Pulmonary artery endothelial cell (primary cell): ENCODE results near the gene IGFL3. TPM values are rescaled to one million over a fixed set of nuclear protein-coding genes. Genes with fewer than 3 reads are reported as not detected.
A peak's percentile ranks its signal among the peaks of the same experiment; 100 is the strongest.

Source experiments
- DNase-seq: peaks from one replicate; pipeline ENCODE4 v3.0.0-alpha.2; 2011; ENCODE audit warnings: low read depth, low spot score
- total RNA-seq: library from RNA; depleted of rRNA; stranded (reverse); fragments of >200 nt; gene quantifications from 2 replicates; pipeline ENCODE4 v1.2.3, GENCODE V29; 2014

The IGFL3 gene
- total RNA-seq, 1 donor from 2014 or later = not detected

DNA sequence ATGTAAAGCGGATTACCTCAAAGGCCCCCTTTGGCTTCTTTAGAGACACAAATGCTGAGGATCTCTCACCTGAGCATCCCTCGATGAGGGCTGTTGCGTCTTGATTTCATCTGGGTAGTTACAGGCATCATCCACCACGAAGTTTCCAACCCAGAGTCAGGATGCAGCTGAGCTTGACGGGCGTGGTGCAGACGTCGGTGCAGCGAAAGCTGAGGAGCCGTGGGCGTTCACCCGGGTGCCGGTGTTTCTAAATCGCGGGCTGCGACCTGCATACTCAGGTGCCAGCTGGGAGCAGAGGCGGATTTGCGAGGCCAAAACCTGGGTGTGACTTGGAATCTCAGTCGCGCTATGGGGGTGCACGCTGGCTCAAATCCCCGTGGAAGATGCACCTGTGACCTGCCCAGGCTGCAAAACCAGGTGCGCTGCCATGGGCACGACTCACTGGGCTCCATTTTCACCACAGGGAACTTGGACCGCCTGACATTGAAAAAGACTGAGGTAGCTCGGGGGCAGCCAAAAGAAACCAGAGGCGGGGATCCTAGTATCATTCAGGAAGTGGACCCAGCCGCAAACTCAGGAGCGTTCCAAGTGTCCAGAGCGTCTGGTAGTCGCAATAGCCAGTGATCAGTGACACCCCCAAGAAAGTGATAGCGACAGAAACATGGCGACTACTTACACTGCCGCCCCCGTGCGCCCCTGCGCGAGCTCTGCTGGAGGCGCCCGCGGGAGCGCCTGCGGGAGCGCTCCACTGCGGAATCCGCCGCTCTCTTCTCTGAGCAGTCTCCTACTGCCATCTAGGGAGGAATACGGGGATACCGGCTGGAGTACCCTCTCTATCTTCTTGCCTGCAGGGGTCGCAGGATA is 47.3 kb downstream of the IGFL3 start:
- peak; percentile 48 for DNase-seq

DNA sequence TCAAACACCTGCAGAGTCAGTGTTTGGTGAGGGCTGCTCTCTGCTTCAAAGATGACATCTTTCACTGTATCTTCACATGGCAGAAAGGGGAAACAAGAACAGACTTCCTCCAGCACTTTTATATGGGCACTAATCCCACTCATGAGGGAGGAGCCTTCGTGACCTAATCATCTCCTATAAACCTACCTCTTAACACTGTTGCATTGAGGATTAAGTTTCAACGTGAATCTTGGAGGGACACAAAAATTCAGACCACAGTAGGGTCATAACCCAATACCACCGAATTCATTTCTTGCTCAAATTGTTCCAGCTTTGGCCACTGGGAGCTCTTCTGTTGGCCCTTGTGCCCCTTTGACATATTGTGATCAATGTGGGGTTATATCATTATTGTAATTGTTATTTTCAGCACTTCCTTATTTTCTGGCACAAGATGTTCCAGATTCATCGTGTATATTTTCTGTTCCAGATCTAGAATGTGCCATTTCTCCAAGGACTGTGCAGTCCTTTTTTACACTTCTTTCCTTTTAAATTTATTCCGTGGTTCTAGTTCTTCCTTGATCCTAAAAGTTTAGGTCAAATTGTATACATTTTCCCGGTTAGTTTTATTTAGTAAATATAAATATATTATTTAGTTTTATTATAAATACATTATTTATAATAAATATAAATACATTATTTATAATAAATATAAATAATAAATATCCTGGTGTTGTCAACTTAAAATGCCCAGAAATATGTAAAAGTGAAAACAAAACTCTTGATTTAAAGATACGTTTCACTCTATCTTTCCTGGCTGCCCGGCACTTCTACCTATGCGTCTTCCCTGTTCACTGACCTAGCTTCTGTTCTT is 48.2 kb downstream of the IGFL3 start:
- DNase-seq = no peak

DNA sequence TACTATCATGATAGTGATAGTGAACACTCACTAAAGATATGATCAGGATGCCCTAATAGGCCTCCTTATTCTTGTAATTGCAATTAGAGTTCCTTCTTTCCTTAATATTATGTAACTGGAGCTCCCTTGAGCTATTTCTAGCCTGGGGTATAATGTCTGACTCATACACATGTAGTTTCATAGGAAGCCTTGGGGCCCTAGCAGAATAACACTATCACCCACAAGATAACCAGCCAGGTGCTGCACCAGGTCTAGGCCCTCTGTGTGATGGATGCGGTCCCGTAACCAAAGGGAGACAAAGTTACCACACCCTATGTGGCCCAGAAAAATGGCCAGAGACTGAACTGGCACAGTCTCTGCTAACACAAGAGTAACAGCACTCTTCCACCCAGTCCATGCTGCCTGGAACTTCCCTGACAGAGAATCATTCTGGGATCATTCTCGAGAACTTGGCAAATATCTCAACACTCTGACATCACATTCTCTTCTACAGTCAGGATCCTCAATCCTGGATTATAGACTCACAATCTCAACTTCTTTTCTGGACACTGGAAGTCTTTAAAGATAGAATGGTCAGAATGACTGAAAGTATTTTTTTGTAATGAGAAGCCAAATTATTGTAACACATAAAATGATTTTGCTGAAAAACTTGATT is 51.1 kb downstream of the IGFL3 start:
- no peak for DNase-seq

Other genes starting within 250 kb of the IGFL3 start
- 23.1 and 24.3 TPM in 2 replicates for gene IRF2BP1, start 238.5 kb downstream of the IGFL3 start, total RNA-seq
- gene MYPOP, start 222.1 kb downstream of the IGFL3 start, total RNA-seq = 0.79 and 1.4 TPM in 2 replicates
- gene NANOS2, start 209.9 kb downstream of the IGFL3 start, total RNA-seq = not detected in 2 replicates
- 3.4 and 4.0 TPM in 2 replicates for gene NOVA2, start 150.8 kb downstream of the IGFL3 start, total RNA-seq
- gene CCDC61, start 129.2 kb downstream of the IGFL3 start, total RNA-seq = 7.3 and 9.5 TPM in 2 replicates
- not detected in 2 replicates for gene PGLYRP1, start 101.6 kb downstream of the IGFL3 start, total RNA-seq
- 0.07 TPM in 1 of 2 replicates, not detected in the other for gene IGFL4, start 83.7 kb downstream of the IGFL3 start, total RNA-seq
- not detected in 2 replicates for gene IGFL2, start 23.6 kb upstream of the IGFL3 start, total RNA-seq
- not detected in 2 replicates for gene IGFL1, start 105.1 kb upstream of the IGFL3 start, total RNA-seq
- 4.6 and 5.3 TPM in 2 replicates for gene HIF3A, start 172.4 kb upstream of the IGFL3 start, total RNA-seq
- gene PPP5C, start 222.4 kb upstream of the IGFL3 start, total RNA-seq = 88.4 and 102 TPM in 2 replicates